CD14-positive monocyte (primary cell): Measurements from ENCODE around the gene GKN1. TPM values are rescaled to one million over a fixed set of nuclear protein-coding genes. Genes with fewer than 3 reads are reported as not detected.

Experiments used
- DNase-seq, 3 donors: peaks; one replicate each; pipeline ENCODE4 v3.0.0-alpha.2; 2011 to 2022
- H2AFZ ChIP-seq: 2 replicates; pipeline ENCODE4 v1.6.0; 2012; ENCODE audit warnings: mild to moderate bottlenecking, low read depth, low read length, inconsistent platforms; ENCODE audit not compliant: insufficient read depth, poor library complexity, severe bottlenecking
- H3K27ac ChIP-seq, 2 donors: 1 replicate in 1 of 2; 2 replicates in 1 of 2; pipeline ENCODE4 v1.5.1; 2012 to 2013; ENCODE audit warnings: low read length in 2 of 2, control low read depth in 1 of 2, inconsistent platforms in 1 of 2, low read depth in 1 of 2, mild to moderate bottlenecking in 1 of 2
- H3K27me3 ChIP-seq, 2 donors: one replicate each; pipeline versions ENCODE4 v1.6.0 to v1.6.1; 2011 to 2013; ENCODE audit warnings: low read length in 2 of 2; ENCODE audit not compliant: control insufficient read depth in 2 of 2, insufficient read depth in 2 of 2
- H3K36me3 ChIP-seq, 2 donors: replicated peaks in 1 of 2; 1 replicate in 1 of 2; 2 replicates in 1 of 2; pipeline versions ENCODE4 v1.5.1 to v1.6.1; 2012 to 2013; ENCODE audit warnings: low read length in 2 of 2, control low read depth in 1 of 2, inconsistent platforms in 1 of 2, mild to moderate bottlenecking in 1 of 2; ENCODE audit not compliant: insufficient read depth in 2 of 2, control insufficient read depth in 1 of 2
- H3K4me1 ChIP-seq, 2 donors: 1 replicate in 1 of 2; 2 replicates in 1 of 2; pipeline versions ENCODE4 v1.5.1 to v1.6.1; 2012 to 2013; ENCODE audit warnings: low read length in 2 of 2, control low read depth in 1 of 2, inconsistent platforms in 1 of 2, mild to moderate bottlenecking in 1 of 2, moderate library complexity in 1 of 2; ENCODE audit not compliant: insufficient read depth in 2 of 2, control insufficient read depth in 1 of 2
- H3K4me2 ChIP-seq: replicated peaks from 2 replicates; pipeline ENCODE3; 2012; ENCODE audit warnings: low read length, moderate library complexity, mild to moderate bottlenecking; ENCODE audit not compliant: poor library complexity, severe bottlenecking; ENCODE audit errors: extremely low read depth
- H3K4me3 ChIP-seq, 3 experiments: fragments of 200-600 bp in 1 of 3; sonication (generic) in 1 of 3; replicated peaks in 1 of 3; 1 replicate in 2 of 3; 2 replicates in 1 of 3; pipeline ENCODE4 v1.5.1; 2011 to 2013; ENCODE audit warnings: low read length in 3 of 3, mild to moderate bottlenecking in 3 of 3, control low read depth in 2 of 3, low read depth in 2 of 3, inconsistent platforms in 1 of 3, moderate library complexity in 1 of 3
- H3K79me2 ChIP-seq: 2 replicates; pipeline ENCODE4 v1.6.0; 2012; ENCODE audit warnings: mild to moderate bottlenecking, control low read depth, inconsistent platforms, low read length, moderate library complexity; ENCODE audit not compliant: insufficient read depth
- H3K9ac ChIP-seq: 2 replicates; pipeline ENCODE4 v1.6.0; 2017; ENCODE audit warnings: low read length, mild to moderate bottlenecking; ENCODE audit not compliant: insufficient read depth, poor library complexity, severe bottlenecking
- H3K9me3 ChIP-seq, 2 donors: replicated peaks in 1 of 2; 1 replicate in 1 of 2; 2 replicates in 1 of 2; pipeline versions ENCODE4 v1.5.1 to v1.6.1; 2012 to 2013; ENCODE audit warnings: low read length in 2 of 2, control low read depth in 1 of 2; ENCODE audit not compliant: control insufficient read depth in 1 of 2, insufficient read depth in 1 of 2
- H4K20me1 ChIP-seq: 2 replicates; pipeline ENCODE4 v1.6.0; 2012; ENCODE audit warnings: mild to moderate bottlenecking, low read length, control low read depth, moderate library complexity; ENCODE audit not compliant: insufficient read depth
- H3K27ac Mint-ChIP-seq, 7 donors: one replicate each; pipeline ENCODE4 v1.8.0; 2020; ENCODE audit warnings: mild to moderate bottlenecking in 7 of 7, mixed read lengths in 7 of 7, moderate library complexity in 6 of 7, inconsistent platforms in 2 of 7
- H3K27me3 Mint-ChIP-seq, 3 donors: one replicate each; pipeline ENCODE4 v1.8.0; 2021 to 2022; ENCODE audit warnings: low read depth in 3 of 3, mild to moderate bottlenecking in 3 of 3, mixed read lengths in 3 of 3, moderate library complexity in 3 of 3, inconsistent platforms in 1 of 3
- H3K36me3 Mint-ChIP-seq, 2 donors: one replicate each; pipeline ENCODE4 v1.8.0; 2020; ENCODE audit warnings: mixed read lengths in 2 of 2, inconsistent platforms in 1 of 2, mild to moderate bottlenecking in 1 of 2
- H3K4me1 Mint-ChIP-seq: one replicate; pipeline ENCODE4 v1.8.0; 2020; ENCODE audit warnings: mild to moderate bottlenecking, mixed read lengths
- H3K4me3 Mint-ChIP-seq, 2 donors: one replicate each; pipeline ENCODE4 v1.8.0; 2020; ENCODE audit warnings: mild to moderate bottlenecking in 2 of 2, mixed read lengths in 2 of 2, moderate library complexity in 1 of 2
- H3K9me3 Mint-ChIP-seq, 7 donors: one replicate each; pipeline ENCODE4 v1.8.0; 2020 to 2022; ENCODE audit warnings: mixed read lengths in 7 of 7, mild to moderate bottlenecking in 6 of 7, moderate library complexity in 6 of 7, inconsistent platforms in 2 of 7
- WGBS: methylation state at CpG from one replicate; pipeline ENCODE4 v1.1.5; 2013; ENCODE audit warnings: missing lambda C conversion rate; ENCODE audit not compliant: insufficient coverage; 5-methylcytosine and 5-hydroxymethylcytosine counted together
- intact Hi-C, 2 donors: fragments of 100-400 bp; cut with micrococcal nuclease; formaldehyde crosslinking; loops; one replicate each; pipeline versions ENCODE4 v1.15.0 to v1.15.1; 2023
- polyA plus RNA-seq, 3 donors: library from polyadenylated mRNA; depleted of rRNA in 1 of 3; unstranded in 2 of 3; stranded (reverse) in 1 of 3; fragments of 300-500 nt in 2 of 3; fragments of >200 nt in 1 of 3; fragmentation: Illumina TruSeq in 2 of 3; gene quantifications; 1 replicate in 2 of 3; 2 replicates in 1 of 3; pipeline ENCODE4 v1.2.3, GENCODE V29; 2012 to 2021
- TF ChIP-seq, protein P1 (sequence below): fragments of 200-600 bp; IDR thresholded peaks from one replicate; pipeline ENCODE4 v1.8.0; 2022; ENCODE audit warnings: antibody characterized with exemption, mild to moderate bottlenecking

The GKN1 gene
- polyA plus RNA-seq, 3 donors, result not detected

DNA sequence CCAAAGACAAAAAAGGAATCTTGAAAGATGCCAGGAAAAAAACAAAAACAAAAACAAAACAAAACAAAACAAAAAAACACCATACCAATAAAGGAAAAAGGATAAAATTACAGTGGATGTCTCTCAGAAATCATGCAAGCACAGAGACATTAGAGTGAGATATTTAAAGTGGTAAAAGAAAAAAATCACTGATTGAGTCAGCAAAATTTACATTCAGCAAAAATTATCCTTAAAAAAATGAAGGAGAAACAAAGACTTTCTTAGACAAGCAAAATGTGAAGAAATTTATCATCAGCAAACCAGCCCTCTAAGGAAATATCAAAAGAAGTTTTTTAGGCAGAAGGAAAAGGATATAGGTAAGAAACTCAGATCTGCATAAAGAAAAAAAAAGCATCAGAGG lies 10.2 kb upstream of the GKN1 start:
- intact Hi-C loops, result no loop called here
- Histone ChIP-seq H3K4me2 (no peak overlapping the region), H3K27ac (no peak overlapping the region), H2AFZ (no peak overlapping the region), H4K20me1 (no peaks in the 10 kb centered on the region), H3K4me1 (no peaks in the 10 kb centered on the region), H3K9me3 (no peaks in the 10 kb centered on the region), H3K9ac (no peak overlapping the region), H3K36me3 (no peaks in the 10 kb centered on the region), H3K4me3 (no peak overlapping the region), H3K79me2 (no peaks in the 10 kb centered on the region), H3K27me3 (no peaks in the 10 kb centered on the region)
- DNase-seq, result no peak
- Mint-ChIP-seq H3K4me3 (no peak overlapping the region), H3K4me1 (peaks cover 6% of the 10 kb centered on the region), H3K9me3 (peaks cover 0 to 5% (median 4%) of the 10 kb centered on the region in 7 donors), H3K27ac (no peak overlapping the region), H3K36me3 (no peaks in the 10 kb centered on the region), H3K27me3 (peaks cover 0 to 2% (median 0%) of the 10 kb centered on the region in 3 donors)
- TF ChIP-seq, protein P1, sequence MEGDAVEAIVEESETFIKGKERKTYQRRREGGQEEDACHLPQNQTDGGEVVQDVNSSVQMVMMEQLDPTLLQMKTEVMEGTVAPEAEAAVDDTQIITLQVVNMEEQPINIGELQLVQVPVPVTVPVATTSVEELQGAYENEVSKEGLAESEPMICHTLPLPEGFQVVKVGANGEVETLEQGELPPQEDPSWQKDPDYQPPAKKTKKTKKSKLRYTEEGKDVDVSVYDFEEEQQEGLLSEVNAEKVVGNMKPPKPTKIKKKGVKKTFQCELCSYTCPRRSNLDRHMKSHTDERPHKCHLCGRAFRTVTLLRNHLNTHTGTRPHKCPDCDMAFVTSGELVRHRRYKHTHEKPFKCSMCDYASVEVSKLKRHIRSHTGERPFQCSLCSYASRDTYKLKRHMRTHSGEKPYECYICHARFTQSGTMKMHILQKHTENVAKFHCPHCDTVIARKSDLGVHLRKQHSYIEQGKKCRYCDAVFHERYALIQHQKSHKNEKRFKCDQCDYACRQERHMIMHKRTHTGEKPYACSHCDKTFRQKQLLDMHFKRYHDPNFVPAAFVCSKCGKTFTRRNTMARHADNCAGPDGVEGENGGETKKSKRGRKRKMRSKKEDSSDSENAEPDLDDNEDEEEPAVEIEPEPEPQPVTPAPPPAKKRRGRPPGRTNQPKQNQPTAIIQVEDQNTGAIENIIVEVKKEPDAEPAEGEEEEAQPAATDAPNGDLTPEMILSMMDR, result no peak

DNA sequence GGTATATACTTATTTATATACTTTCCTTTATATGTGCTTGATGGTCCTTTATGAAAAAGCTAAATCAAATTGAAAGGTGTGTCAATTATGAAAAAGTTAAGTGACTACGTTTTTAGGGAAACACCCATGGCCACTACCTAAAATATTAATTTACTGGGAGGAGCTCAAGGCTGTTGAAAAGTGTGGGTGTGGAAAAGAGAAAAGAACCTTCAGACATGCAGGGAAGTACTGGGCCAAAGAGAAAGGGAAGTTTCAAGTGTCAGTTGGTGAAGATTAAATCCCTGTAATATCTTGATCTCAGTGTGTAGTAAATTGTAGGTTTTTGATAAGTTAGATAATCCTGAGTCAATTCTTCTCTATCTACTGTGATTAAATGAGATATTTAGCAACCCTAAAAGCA lies 6.2 kb upstream of the GKN1 start:
- Mint-ChIP-seq H3K27me3 (peaks cover 0 to 3% (median 0%) of the 10 kb centered on the region in 3 donors), H3K4me1 (peaks cover 6% of the 10 kb centered on the region), H3K4me3 (no peak overlapping the region), H3K36me3 (no peaks in the 10 kb centered on the region), H3K9me3 (peaks cover 0 to 5% (median 4%) of the 10 kb centered on the region in 7 donors), H3K27ac (no peak overlapping the region)
- Histone ChIP-seq H3K79me2 (no peaks in the 10 kb centered on the region), H3K4me1 (no peaks in the 10 kb centered on the region), H2AFZ (no peak overlapping the region), H4K20me1 (no peaks in the 10 kb centered on the region), H3K4me3 (no peak overlapping the region), H3K27me3 (no peaks in the 10 kb centered on the region), H3K9me3 (no peaks in the 10 kb centered on the region), H3K27ac (no peak overlapping the region), H3K36me3 (no peaks in the 10 kb centered on the region), H3K4me2 (no peak overlapping the region), H3K9ac (no peak overlapping the region)
- WGBS, result no CpG with 5 or more reads among the region's 1 CpG
- no peak for DNase-seq
- TF ChIP-seq, protein P1, result no peak
- intact Hi-C loops, result no loop called here
